ENCODE measurements around the gene COPRS. TPM values are rescaled to one million over a fixed set of nuclear protein-coding genes. Genes with fewer than 3 reads are reported as not detected.

The COPRS gene
- total RNA-seq, 2 donors from 2014 or later: 124 to 125 TPM

DNA sequence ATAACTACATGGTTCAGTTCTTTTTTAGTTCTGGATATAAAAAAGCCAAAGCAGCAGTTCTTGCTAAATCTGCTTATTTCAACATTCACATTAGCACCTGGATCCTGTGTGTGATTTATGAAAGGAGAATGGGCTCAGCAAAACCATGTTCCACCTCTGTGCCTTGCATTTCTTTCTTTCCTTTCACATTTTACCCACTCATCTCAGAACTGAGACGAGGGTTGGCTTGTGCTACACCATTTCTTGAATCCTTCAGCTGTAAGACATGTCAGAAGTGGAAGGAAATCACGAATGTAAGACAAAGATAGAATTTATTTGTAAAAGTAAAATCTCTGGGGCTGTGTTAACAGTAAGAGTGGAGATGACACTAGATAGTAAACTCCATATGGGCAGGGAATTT is 43.6 kb upstream of the COPRS start:
- DNase-seq (ENCODE audit: low spot score): no peak
- no peak overlapping the region for H3K4me3 ChIP-seq
- 74% methylated on average over 2 of the region's 2 CpGs for WGBS
- intact Hi-C loops (cut with DNase I): no loop called here
- H3K36me3 ChIP-seq: no peaks in the 10 kb centered on the region
- TF ChIP-seq, protein P1, sequence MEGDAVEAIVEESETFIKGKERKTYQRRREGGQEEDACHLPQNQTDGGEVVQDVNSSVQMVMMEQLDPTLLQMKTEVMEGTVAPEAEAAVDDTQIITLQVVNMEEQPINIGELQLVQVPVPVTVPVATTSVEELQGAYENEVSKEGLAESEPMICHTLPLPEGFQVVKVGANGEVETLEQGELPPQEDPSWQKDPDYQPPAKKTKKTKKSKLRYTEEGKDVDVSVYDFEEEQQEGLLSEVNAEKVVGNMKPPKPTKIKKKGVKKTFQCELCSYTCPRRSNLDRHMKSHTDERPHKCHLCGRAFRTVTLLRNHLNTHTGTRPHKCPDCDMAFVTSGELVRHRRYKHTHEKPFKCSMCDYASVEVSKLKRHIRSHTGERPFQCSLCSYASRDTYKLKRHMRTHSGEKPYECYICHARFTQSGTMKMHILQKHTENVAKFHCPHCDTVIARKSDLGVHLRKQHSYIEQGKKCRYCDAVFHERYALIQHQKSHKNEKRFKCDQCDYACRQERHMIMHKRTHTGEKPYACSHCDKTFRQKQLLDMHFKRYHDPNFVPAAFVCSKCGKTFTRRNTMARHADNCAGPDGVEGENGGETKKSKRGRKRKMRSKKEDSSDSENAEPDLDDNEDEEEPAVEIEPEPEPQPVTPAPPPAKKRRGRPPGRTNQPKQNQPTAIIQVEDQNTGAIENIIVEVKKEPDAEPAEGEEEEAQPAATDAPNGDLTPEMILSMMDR (IDR thresholded peaks at IDR 0.05): no peak
- TF ChIP-seq POLR2A (IDR thresholded peaks at IDR 0.05): no peak
- no peak for TF ChIP-seq POLR2AphosphoS5 (IDR thresholded peaks at IDR 0.05)
- H3K27ac ChIP-seq: no peak overlapping the region
- H3K27me3 ChIP-seq (replicated peaks; ENCODE audit: insufficient read depth): no peaks in the 10 kb centered on the region
- no peaks in the 10 kb centered on the region for H3K4me1 ChIP-seq (replicated peaks)
- H3K9me3 ChIP-seq: no peaks in the 10 kb centered on the region

- Histone ChIP-seq H3K4me1 (replicated peaks) (no peaks in the 10 kb centered on the region), H3K27me3 (replicated peaks; ENCODE audit: insufficient read depth) (no peaks in the 10 kb centered on the region), H3K9me3 (no peaks in the 10 kb centered on the region), H3K36me3 (no peaks in the 10 kb centered on the region), H3K27ac (peak overlapping the region; percentile 67 to 72), H3K4me3 (peak overlapping the region; percentile 47 to 69)
- TF ChIP-seq, protein P1 (IDR thresholded peaks at IDR 0.05): no peak
- TF ChIP-seq POLR2AphosphoS5 (IDR thresholded peaks at IDR 0.05) (no peak), POLR2A (IDR thresholded peaks at IDR 0.05) (no peak)
- intact Hi-C loops (cut with DNase I): loop anchor here (2.0 kb wide), 1 partner anchor 464 kb away; no protein-coding TSS in a partner anchor
- DNase-seq (ENCODE audit: low spot score): no peak
- WGBS: 3% methylated on average over 5 of the region's 5 CpGs
Measured at GRCh38 chr17:31900877-31901276, 41.8 kb upstream of the COPRS start.

GRCh38 chr17:31888124-31888523 is 29.1 kb upstream of the COPRS start:
- Histone ChIP-seq H3K9me3 (no peaks in the 10 kb centered on the region), H3K36me3 (peaks cover 3 to 9% of the 10 kb centered on the region in 2 donors), H3K4me1 (replicated peaks) (no peaks in the 10 kb centered on the region), H3K4me3 (no peak overlapping the region), H3K27ac (no peak overlapping the region), H3K27me3 (replicated peaks; ENCODE audit: insufficient read depth) (no peaks in the 10 kb centered on the region)
- 84% methylated on average over 4 of the region's 4 CpGs for WGBS
- intact Hi-C loops (cut with DNase I): no loop called here
- DNase-seq (ENCODE audit: low spot score): no peak
- TF ChIP-seq, protein P1 (IDR thresholded peaks at IDR 0.05): no peak
- TF ChIP-seq POLR2A (IDR thresholded peaks at IDR 0.05) (no peak), POLR2AphosphoS5 (IDR thresholded peaks at IDR 0.05) (no peak)

DNA sequence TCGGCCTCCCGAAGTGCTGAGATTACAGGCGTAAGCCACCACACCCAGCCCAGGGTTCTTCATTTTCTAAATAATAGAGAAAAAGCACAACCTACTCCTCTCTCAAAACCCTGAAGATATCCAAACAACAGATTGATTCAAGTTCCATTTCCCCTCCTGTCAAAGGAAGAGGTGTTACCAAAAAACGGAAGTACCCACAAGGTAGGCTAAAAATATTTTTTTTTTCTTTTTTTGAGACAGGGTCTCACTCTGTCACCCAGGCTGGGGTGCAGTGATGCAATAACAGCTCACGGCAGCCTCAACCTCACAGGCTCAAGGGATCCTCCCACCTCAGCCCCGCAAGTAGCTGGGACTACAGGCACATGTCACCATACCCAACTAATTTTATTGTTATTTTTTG is 23.5 kb upstream of the COPRS start:
- no peaks in the 10 kb centered on the region for H3K36me3 ChIP-seq
- no peaks in the 10 kb centered on the region for H3K27me3 ChIP-seq (replicated peaks; ENCODE audit: insufficient read depth)
- H3K27ac ChIP-seq: no peak overlapping the region
- TF ChIP-seq, protein P1 (IDR thresholded peaks at IDR 0.05): no peak
- no peak overlapping the region for H3K4me3 ChIP-seq
- no peak for DNase-seq (ENCODE audit: low spot score)
- H3K9me3 ChIP-seq: no peaks in the 10 kb centered on the region
- peaks cover 6% of the 10 kb centered on the region for H3K4me1 ChIP-seq (replicated peaks)
- intact Hi-C loops (cut with DNase I): no loop called here
- WGBS: 83% methylated on average over 6 of the region's 6 CpGs

DNA sequence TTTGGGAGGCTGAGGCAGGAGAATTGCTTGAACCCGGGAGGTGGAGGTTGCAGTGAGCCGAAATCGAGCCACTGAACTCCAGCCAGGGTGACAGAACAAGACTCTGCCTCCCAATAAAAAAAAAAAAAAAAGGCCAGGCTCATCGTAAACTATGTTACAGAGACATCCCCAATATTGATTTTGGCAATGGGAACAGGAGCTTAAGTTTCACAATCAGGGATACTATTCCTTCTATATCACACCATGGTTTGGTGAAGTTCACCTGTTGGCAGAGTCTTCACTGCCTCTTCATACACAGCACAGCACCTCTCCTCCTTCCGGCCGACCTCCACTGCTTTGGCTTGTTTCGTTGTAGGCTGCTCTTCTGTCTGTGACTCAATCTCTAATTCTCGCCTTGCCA is 21.3 kb upstream of the COPRS start:
- Histone ChIP-seq H3K36me3 (no peaks in the 10 kb centered on the region), H3K4me1 (replicated peaks) (peaks cover 6% of the 10 kb centered on the region), H3K4me3 (no peak overlapping the region), H3K27ac (peak overlapping the region; percentile 53 to 81), H3K9me3 (no peaks in the 10 kb centered on the region), H3K27me3 (replicated peaks; ENCODE audit: insufficient read depth) (no peaks in the 10 kb centered on the region)
- TF ChIP-seq POLR2AphosphoS5 (IDR thresholded peaks at IDR 0.05) (peak; percentile 73), POLR2A (IDR thresholded peaks at IDR 0.05) (no peak)
- TF ChIP-seq, protein P1 (IDR thresholded peaks at IDR 0.05): no peak
- WGBS: 70% methylated on average over 8 of the region's 8 CpGs
- DNase-seq (ENCODE audit: low spot score): peak; percentile 34
- intact Hi-C loops (cut with DNase I): no loop called here

All from prostate gland (tissue), 2 donors.